ENCODE measurements around the gene ALKBH4.
"Not testable (repeated sequence)": the region's sequence is repeated elsewhere in the genome, so short reads cannot be mapped to it uniquely, and the experiment has no call there.

- TF ChIP-seq, protein P1, sequence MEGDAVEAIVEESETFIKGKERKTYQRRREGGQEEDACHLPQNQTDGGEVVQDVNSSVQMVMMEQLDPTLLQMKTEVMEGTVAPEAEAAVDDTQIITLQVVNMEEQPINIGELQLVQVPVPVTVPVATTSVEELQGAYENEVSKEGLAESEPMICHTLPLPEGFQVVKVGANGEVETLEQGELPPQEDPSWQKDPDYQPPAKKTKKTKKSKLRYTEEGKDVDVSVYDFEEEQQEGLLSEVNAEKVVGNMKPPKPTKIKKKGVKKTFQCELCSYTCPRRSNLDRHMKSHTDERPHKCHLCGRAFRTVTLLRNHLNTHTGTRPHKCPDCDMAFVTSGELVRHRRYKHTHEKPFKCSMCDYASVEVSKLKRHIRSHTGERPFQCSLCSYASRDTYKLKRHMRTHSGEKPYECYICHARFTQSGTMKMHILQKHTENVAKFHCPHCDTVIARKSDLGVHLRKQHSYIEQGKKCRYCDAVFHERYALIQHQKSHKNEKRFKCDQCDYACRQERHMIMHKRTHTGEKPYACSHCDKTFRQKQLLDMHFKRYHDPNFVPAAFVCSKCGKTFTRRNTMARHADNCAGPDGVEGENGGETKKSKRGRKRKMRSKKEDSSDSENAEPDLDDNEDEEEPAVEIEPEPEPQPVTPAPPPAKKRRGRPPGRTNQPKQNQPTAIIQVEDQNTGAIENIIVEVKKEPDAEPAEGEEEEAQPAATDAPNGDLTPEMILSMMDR (IDR thresholded peaks at IDR 0.05): not testable (repeated sequence)
- not testable (repeated sequence) for TF ChIP-seq POLR2A (IDR thresholded peaks at IDR 0.05)
Observed at GRCh38 chr7:102454932-102455331, 9.7 kb downstream of the ALKBH4 start.
